ENCODE measurements around the gene C2CD2L.
"Not testable (repeated sequence)": the region's sequence is repeated elsewhere in the genome, so short reads cannot be mapped to it uniquely, and the experiment has no call there.

Gene C2CD2L

DNA sequence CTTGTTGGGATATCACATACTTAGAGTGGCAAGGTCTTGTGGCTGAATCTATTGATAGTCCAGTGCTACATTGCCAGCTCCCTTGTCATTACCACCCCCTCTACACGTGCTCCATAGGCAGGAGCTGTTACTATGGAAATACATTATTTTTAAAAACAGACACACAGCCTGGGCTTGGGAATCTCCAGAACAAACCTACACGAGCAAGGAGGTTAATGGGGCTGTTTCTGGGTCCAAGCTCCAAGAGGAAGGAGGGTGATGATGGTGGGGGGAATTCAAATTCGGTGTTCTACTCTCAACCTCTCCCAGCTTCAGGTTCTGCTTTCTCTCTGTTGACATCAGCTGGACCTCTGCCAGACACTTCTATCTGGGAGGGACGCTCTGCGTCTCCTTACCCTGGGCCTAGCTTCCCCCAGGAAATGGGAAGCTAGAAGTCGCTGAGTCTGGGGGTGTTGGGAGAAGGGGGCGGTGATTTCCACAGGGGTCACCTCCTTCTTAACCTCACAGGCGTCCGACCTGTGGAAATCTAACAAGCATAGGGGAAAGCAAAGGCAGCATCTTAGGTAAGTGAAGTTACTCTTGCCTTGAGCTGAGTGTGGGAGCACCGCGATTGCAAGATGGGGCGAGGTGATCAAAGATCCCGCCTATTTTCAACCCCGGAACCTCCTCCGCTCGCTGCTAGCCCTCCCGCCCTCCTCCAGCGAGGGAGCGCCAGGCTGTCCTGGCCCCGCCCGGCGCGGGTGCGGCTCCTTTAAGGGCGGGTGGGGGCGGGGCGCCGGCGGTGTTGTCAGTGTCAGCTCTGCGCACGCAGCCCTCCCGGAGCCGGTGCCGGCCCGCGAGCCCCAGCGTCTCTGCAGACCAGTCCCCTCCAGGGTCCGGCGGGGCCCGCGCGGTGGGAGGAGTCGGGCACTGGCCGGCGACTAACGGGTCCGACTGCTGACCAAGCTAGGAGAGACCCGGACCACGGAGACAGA lies at the start of gene C2CD2L:
TSS of gene C2CD2L (plus strand) at position 781 of the 974 bp plus-strand sequence. CDS start 398 bp downstream, outside the sequence.
- DNase-seq: peak; percentile 89

DNA sequence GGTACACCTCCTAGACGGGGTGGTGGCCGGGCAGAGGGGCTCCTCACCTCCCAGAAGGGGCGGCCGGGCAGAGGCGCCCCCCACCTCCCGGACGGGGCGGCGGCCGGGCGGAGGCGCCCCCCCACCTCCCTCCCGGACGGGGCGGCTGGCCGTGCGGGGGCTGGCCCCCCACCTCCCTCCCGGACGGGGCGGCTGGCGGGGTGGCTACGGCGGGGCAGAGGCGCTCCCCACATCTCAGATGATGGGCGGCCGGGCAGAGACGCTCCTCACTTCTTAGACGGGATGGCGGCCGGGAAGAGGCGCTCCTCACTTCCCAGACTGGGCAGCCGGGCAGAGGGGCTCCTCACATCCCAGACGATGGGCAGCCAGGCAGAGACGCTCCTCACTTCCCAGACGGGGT lies 48.0 kb upstream of the C2CD2L start:
- DNase-seq: not testable (repeated sequence)

DNA sequence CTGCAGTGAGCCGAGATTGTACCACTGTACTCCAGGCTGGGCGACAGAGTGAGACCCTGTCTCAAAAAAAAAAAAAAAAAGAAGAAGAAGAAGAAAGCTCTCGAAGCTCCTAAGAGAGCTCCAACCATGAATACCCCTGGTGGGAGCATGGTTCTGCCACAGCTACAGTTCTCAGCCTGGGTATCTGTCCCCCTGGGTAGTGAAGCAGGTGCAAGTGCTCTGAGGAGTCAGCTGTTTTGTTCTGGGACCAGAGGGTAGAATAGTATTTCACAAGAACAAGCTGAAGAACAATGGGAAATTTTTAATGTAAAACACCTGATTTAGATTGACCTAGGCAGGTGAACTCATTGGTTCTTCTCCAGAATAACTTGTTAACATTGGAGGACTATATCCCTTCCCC lies 45.9 kb upstream of the C2CD2L start:
- no peak for DNase-seq

DNA sequence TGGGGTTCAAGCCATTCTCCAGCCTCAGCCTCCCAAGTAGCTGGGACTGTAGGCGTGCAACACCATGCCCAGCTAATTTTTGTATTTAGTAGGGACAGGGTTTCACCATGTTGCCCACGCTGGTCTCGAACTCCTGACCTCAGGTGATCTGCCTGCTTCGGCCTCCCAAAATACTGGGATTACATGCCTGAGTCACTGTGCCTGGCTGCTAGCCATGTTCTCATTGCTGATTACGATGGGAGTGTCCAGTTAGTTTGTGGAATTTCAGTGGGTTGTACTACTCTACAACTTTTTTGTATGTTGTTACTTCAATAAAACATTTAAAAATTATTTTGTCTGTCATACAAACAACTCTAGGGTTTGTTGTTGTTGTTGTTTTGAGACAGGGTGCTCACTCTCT lies 44.4 kb upstream of the C2CD2L start:
- no peak for DNase-seq

GRCh38 chr11:119065369-119065768 lies 41.8 kb upstream of the C2CD2L start:
- peak; percentile 38 for DNase-seq

- peak; percentile 99 for DNase-seq
Measured at GRCh38 chr11:119067371-119068222, 39.5 kb upstream of the C2CD2L start, which contains the start of gene VPS11. VPS11 (plus strand) TSS chr11:119067818; CDS start chr11:119067824, 6 bp downstream.

GRCh38 chr11:119077839-119078238 lies 29.3 kb upstream of the C2CD2L start:
- DNase-seq: no peak

DNA sequence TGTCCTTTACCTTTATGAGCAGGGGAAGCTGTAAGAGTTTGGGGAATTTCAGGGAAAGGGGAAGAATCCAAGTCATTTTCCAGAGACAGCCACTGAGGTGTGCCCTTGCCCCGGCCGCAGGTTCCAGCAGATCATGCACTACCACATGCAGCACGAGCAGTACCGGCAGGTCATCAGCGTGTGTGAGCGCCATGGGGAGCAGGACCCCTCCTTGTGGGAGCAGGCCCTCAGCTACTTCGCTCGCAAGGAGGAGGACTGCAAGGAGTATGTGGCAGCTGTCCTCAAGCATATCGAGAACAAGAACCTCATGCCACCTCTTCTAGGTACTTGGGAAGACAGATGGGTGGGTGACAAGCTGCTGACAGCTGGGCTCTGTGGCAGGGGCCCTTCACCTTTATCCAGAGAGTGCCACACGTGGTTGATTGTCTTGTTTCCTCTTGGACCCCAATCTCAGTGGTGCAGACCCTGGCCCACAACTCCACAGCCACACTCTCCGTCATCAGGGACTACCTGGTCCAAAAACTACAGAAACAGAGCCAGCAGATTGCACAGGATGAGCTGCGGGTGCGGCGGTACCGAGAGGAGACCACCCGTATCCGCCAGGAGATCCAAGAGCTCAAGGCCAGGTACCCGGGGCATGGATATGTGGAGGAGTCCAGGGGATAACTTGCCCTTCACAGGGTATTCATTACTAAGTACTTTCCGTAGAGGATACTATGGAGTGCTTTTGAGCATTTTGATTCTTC lies 28.3 kb upstream of the C2CD2L start:
- no peak for DNase-seq

GRCh38 chr11:119081682-119082260 lies 25.4 kb upstream of the C2CD2L start:
- no peak for DNase-seq

DNA sequence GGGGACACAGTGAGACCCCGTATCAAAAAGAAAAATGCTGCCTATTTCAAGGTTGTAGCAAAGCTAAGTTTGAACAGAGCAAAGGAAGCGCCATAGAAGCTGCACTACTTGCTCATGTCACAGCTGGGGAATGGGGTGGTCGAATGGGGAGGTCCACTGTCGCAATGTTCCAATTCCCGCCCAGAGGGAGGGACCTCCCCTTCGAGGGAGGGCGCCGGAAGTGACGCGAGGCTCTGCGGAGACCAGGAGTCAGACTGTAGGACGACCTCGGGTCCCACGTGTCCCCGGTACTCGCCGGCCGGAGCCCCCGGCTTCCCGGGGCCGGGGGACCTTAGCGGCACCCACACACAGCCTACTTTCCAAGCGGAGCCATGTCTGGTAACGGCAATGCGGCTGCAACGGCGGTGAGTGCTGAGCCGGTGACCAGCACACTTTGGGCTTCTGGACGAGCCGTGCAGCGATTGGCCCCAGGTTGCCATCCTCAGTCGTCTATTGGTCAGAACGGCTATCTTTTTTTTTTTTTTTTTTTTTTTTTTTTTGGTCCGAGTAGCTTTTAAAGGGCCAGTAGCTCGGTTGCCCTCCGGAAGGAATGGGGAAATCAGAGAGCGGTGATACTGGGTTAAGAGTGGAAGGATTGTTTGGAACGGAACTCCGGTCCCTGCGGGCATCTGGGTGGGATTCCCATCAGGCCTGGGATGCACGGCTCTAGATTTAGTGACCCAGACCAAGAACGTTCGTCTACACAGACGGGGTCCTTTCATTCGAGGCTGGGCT lies 22.3 kb upstream of the C2CD2L start, which contains the start of gene HMBS:
TSS of gene HMBS (plus strand) at position 219 of the 774 bp plus-strand sequence. CDS start at position 372, 153 bp downstream.
- peak; percentile 91 for DNase-seq

- DNase-seq: peak; percentile 46
Measured at GRCh38 chr11:119085437-119085847, 21.7 kb upstream of the C2CD2L start.

DNA sequence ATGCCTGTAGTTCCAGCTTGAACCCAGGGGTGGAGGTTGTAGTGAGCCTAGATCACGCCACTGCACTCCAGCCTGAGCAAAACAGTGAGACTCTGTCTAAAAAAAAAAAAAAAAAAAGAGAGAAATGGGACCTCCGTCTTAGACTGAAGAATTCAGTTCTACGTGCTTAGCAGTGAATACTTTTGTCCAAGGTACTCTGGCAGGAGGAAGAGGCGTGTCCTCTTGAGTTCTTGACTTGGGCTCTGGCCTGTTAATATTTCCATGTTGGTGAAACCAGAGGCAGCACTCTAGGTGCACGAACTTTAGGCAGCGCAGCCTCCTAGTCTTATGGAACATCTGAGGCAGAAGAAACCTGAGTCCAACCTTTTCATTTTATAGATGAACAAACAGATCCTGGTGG lies 20.0 kb upstream of the C2CD2L start:
- DNase-seq: no peak

DNA sequence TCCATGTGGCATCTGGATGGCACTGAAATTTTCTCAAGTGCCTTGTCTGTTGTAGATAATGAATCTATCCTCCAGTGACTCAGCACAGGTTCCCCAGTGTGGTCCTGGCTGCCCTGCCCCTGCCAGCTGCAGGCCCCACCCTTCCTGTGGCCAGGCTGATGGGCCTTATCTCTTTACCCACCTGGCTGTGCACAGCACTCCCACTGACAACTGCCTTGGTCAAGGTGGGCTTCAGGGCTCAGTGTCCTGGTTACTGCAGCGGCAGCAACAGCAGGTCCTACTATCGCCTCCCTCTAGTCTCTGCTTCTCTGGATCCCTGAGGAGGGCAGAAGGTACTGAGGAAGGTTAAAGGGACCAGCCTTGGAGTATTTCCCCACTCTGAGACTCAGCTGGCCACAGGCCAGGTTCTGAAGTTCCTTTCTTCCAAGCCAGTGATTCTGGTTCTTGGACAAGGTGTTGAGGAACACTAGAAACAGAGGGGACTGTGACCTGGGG lies 19.4 kb upstream of the C2CD2L start:
- no peak for DNase-seq

GRCh38 chr11:119088406-119088805 lies 18.7 kb upstream of the C2CD2L start:
- DNase-seq: no peak

DNA sequence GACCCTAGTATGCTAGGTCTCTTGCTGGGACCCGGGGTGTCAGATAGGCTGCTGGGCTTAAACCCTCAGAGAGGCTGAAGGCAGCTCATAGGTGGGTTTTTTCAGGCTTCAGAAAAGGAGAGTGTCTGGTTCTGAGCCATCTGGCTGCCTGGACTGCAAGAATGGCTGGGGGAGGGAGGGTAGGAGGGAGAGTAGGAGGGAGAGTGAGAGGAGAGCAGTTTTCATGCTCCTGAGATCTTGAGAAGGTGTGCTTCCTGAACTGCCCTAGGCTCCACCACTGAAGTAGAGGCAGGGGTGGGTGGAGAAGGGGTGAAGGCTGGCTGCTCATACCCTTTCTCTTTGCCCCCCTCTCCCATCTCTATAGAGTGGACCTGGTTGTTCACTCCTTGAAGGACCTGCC lies 17.8 kb upstream of the C2CD2L start:
- no peak for DNase-seq

- DNase-seq: no peak
Measured at GRCh38 chr11:119091178-119091577, 16.0 kb upstream of the C2CD2L start.

GRCh38 chr11:119091966-119092879 lies 14.9 kb upstream of the C2CD2L start:
- DNase-seq: no peak

DNA sequence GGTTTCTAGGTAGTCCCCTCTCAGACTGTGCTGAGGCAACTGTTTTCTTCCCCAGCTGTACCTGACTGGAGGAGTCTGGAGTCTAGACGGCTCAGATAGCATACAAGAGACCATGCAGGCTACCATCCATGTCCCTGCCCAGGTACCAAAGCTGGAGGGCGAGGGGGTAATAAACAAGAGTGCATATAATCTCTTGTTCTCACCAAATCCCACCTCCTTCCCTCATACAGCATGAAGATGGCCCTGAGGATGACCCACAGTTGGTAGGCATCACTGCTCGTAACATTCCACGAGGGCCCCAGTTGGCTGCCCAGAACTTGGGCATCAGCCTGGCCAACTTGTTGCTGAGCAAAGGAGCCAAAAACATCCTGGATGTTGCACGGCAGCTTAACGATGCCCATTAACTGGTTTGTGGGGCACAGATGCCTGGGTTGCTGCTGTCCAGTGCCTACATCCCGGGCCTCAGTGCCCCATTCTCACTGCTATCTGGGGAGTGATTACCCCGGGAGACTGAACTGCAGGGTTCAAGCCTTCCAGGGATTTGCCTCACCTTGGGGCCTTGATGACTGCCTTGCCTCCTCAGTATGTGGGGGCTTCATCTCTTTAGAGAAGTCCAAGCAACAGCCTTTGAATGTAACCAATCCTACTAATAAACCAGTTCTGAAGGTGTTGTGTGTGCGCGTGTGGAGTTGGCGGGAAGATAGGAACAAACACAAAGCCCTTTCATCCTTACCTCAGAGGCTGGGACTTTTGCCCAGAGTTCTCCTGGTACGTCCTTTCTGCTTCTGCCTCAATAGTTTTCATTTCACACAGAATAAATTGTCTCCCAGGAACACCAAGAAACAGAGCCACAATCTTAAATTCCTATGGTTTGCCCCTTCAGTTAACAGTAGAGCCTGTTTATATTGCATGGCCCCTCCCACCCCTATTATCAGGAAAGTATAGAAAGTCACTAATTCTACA lies 14.0 kb upstream of the C2CD2L start:
- DNase-seq: no peak

All from stimulated activated CD4-positive, alpha-beta T cell treated with anti-CD3 and anti-CD28 coated beads, Interleukin-4, amount 100 ng/mL, for 1 hour (primary cell).